ENCODE results near the gene ESPN. TPM values are rescaled to one million over a fixed set of nuclear protein-coding genes. Genes with fewer than 3 reads are reported as not detected.
"Not testable (repeated sequence)": the region's sequence is repeated elsewhere in the genome, so short reads cannot be mapped to it uniquely, and the experiment has no call there.

Gene ESPN
- total and polyA plus RNA-seq, 2 of the 8 experiments (the other 6 are each of a cell fraction or from before 2014, with no cell fraction given), result 5.2 to 16.3 TPM

GRCh38 chr1:6395781-6396244, 28.8 kb upstream of the ESPN start:
- H3K4me3 ChIP-seq (ENCODE audit: extremely low read depth in 1 of 4, insufficient read depth in 2 of 4, low read depth in 3 of 4, low read length in 4 of 4); H2BK20ac ChIP-seq (ENCODE audit: low read length); H3K23me2 ChIP-seq (ENCODE audit: low read depth, low read length); H3K4ac ChIP-seq (replicated peaks; ENCODE audit: insufficient read length, low read depth, low read length); H3K56ac ChIP-seq (replicated peaks; ENCODE audit: insufficient read length, low read depth, low read length); H3K9me3 ChIP-seq (ENCODE audit: insufficient read depth in 2 of 2, low read depth in 1 of 2, low read length in 1 of 2); H4K5ac ChIP-seq (ENCODE audit: insufficient read length, low read depth, low read length); H2AK5ac ChIP-seq (ENCODE audit: low read depth, low read length); FAIRE-seq; H3K36me3 ChIP-seq (ENCODE audit: control insufficient read depth in 2 of 4, insufficient read depth in 4 of 4, low read length in 3 of 4); H3K18ac ChIP-seq (ENCODE audit: extremely low read depth, low read length); H3K27me3 ChIP-seq (replicated peaks in 1 of 4; ENCODE audit: control insufficient read depth in 3 of 4, extremely low read depth in 1 of 4, insufficient read depth in 3 of 4, low read length in 3 of 4); H3K14ac ChIP-seq (ENCODE audit: insufficient read length); DNase-seq (ENCODE audit: low read depth in 1 of 2, low spot score in 2 of 2); H3K9ac ChIP-seq (replicated peaks in 1 of 4; ENCODE audit: extremely low read depth in 1 of 4, low read depth in 3 of 4, low read length in 3 of 4); H3K27ac ChIP-seq (ENCODE audit: low read depth, low read length); H2AFZ ChIP-seq (ENCODE audit: low read length); H2BK15ac ChIP-seq (ENCODE audit: low read length); H3K4me2 ChIP-seq (ENCODE audit: insufficient read depth in 1 of 2, low read depth in 2 of 2, low read length in 2 of 2); H3K79me1 ChIP-seq (ENCODE audit: low read depth, low read length); H2BK12ac ChIP-seq (ENCODE audit: low read depth, low read length); H4K20me1 ChIP-seq (replicated peaks in 1 of 2; ENCODE audit: control insufficient read depth in 1 of 2, insufficient read depth in 2 of 2, low read length in 2 of 2); H2BK5ac ChIP-seq (ENCODE audit: low read depth, low read length); H3K23ac ChIP-seq (ENCODE audit: insufficient read length); H4K91ac ChIP-seq (replicated peaks; ENCODE audit: insufficient read length, low read length); H2BK120ac ChIP-seq (replicated peaks; ENCODE audit: low read depth, low read length): not testable (repeated sequence)
- TF ChIP-seq POLR2A (IDR thresholded peaks at IDR 0.05; ENCODE audit: control extremely low read depth in 1 of 2, low read depth in 2 of 2, low read length in 2 of 2), result 0 out of 3 replicates have a peak, but pooled peaks of 1 of the 2 experiments have one; percentile 8
- peak overlapping the region; percentile 16; the same call in 1 of the 2 replicates for H4K8ac ChIP-seq (ENCODE audit: extremely low read depth, insufficient read depth, low read length)
- peaks cover 0 to 18% of the 10 kb centered on the region in 2 experiments; a peak in 3 of 4 replicates for H3K79me2 ChIP-seq (ENCODE audit: control insufficient read depth in 1 of 2, insufficient read depth in 2 of 2, low read length in 2 of 2)
- CTCF ChIA-PET (ENCODE audit: partially characterized antibody), result interaction anchor here (0.6 to 58.4 kb wide), 9 partner anchors 10 to 134 kb away, joined by 3 to 1769 read pairs (median 4); no protein-coding TSS in a partner anchor
- 90% methylated on average over 18 of the region's 34 CpGs; no CpG with 5 or more reads in 1 of the 2 experiments for WGBS, 2 experiments (ENCODE audit: extremely low coverage in 1 of 2, insufficient coverage in 1 of 2, insufficient read length in 1 of 2, insufficient replicate concordance in 2 of 2, low coverage in 1 of 2, low lambda C conversion rate in 2 of 2, missing lambda C conversion rate in 1 of 2)
- POLR2A ChIA-PET (ENCODE audit: partially characterized antibody), result interaction anchor here (1.3 to 5.9 kb wide), 4 partner anchors 11 to 34 kb away, joined by 3 to 29 read pairs (median 24); no protein-coding TSS in a partner anchor
- peaks cover 0 to 11% (median 9%) of the 10 kb centered on the region in 4 experiments; a peak in 5 of 7 replicates for H3K4me1 ChIP-seq (replicated peaks in 1 of 4; ENCODE audit: control insufficient read depth in 3 of 4, insufficient read depth in 4 of 4, low read length in 3 of 4)

Data from H1 (cell line).